Type B pancreatic cell (in vitro differentiated cells): Measurements from ENCODE around the gene SOWAHD. TPM values are rescaled to one million over a fixed set of nuclear protein-coding genes. Genes with fewer than 3 reads are reported as not detected.
"Not testable (repeated sequence)": the region's sequence is repeated elsewhere in the genome, so short reads cannot be mapped to it uniquely, and the experiment has no call there.

ENCODE experiments used
- DNase-seq: peaks from one replicate; pipeline ENCODE4 v3.0.0; 2021; ENCODE audit warnings: mixed read lengths; ENCODE audit not compliant: unreplicated experiment; ENCODE audit errors: extremely low spot score
- H3K27ac Mint-ChIP-seq: 2 replicates; pipeline ENCODE4 v1.8.0; 2021; ENCODE audit warnings: mild to moderate bottlenecking, mixed read lengths
- H3K27me3 Mint-ChIP-seq: 2 replicates; pipeline ENCODE4 v1.8.0; 2021; ENCODE audit warnings: mixed read lengths
- H3K36me3 Mint-ChIP-seq: 2 replicates; pipeline ENCODE4 v1.8.0; 2021; ENCODE audit warnings: mixed read lengths
- H3K4me1 Mint-ChIP-seq: one replicate; pipeline ENCODE4 v1.8.0; 2021; ENCODE audit warnings: mixed read lengths; ENCODE audit not compliant: unreplicated experiment
- H3K4me3 Mint-ChIP-seq: 2 replicates; pipeline ENCODE4 v1.8.0; 2021; ENCODE audit warnings: mild to moderate bottlenecking, mixed read lengths
- H3K9me3 Mint-ChIP-seq: 2 replicates; pipeline ENCODE4 v1.8.0; 2021; ENCODE audit warnings: mixed read lengths
- total RNA-seq: library from RNA; stranded (reverse); gene quantifications from 2 replicates; pipeline ENCODE4 v1.2.1, GENCODE V29; 2021; ENCODE audit warnings: low replicate concordance
- TF ChIP-seq, protein P1 (sequence below): fragments of 200-600 bp; sonication (generic); conservative IDR thresholded peaks from 2 replicates; pipeline ENCODE4 v1.5.0; 2021; ENCODE audit warnings: antibody characterized with exemption, mild to moderate bottlenecking

The SOWAHD gene
- total RNA-seq, 1 donor from 2014 or later = 0.63 TPM

DNA sequence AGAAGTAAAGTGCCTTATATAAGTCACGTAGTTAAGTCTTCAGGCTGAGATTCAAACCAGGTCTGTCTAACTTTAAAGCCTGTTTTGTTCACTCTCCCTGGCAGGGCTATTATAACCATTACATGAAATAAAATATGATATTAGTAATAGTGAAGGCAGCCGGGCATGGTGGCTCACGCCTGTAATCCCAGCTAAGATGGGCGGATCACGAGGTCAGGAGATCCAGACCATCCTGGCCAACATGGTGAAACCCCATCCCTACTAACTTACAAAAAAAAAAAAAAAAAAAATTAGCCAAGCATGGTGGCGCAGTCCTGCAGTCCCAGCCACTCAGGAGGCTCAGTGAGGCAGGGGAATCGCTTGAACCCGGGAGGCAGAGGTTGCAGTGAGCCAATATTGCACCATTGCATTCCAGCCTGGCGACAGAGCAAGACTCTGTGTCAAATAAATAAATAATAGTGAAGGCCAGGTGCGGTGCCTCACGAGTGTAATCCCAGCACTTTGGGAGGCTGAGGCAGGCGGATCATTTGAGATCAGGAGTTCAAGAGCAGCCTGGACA, 22.1 kb upstream of the SOWAHD start:
- TF ChIP-seq, protein P1, sequence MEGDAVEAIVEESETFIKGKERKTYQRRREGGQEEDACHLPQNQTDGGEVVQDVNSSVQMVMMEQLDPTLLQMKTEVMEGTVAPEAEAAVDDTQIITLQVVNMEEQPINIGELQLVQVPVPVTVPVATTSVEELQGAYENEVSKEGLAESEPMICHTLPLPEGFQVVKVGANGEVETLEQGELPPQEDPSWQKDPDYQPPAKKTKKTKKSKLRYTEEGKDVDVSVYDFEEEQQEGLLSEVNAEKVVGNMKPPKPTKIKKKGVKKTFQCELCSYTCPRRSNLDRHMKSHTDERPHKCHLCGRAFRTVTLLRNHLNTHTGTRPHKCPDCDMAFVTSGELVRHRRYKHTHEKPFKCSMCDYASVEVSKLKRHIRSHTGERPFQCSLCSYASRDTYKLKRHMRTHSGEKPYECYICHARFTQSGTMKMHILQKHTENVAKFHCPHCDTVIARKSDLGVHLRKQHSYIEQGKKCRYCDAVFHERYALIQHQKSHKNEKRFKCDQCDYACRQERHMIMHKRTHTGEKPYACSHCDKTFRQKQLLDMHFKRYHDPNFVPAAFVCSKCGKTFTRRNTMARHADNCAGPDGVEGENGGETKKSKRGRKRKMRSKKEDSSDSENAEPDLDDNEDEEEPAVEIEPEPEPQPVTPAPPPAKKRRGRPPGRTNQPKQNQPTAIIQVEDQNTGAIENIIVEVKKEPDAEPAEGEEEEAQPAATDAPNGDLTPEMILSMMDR = no peak
- no peaks in the 10 kb centered on the region for H3K27me3 Mint-ChIP-seq
- no peak for DNase-seq
- H3K4me1 Mint-ChIP-seq = no peaks in the 10 kb centered on the region
- no peaks in the 10 kb centered on the region for H3K9me3 Mint-ChIP-seq
- no peaks in the 10 kb centered on the region for H3K36me3 Mint-ChIP-seq
- H3K4me3 Mint-ChIP-seq = no peak overlapping the region
- H3K27ac Mint-ChIP-seq = no peak overlapping the region

DNA sequence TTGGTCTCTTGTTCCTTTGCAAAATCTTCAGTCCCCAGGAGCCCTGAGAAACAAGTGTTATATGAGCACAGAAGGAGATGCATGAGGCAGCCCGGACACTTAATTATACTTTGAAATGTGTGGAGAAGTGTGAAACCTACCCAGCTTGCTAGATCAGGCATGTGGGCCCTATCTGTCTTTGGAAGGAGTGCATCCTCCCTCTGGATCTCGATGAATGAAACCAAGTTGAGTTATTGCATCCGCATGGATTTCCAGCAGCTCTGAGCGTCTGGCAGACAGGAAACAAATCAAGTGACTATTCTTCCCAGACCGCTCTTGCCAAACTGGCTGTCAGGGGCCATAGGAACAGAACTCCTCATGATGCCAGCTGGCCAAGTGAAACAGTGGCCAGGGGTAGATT, 19.6 kb upstream of the SOWAHD start:
- DNase-seq = no peak
- no peaks in the 10 kb centered on the region for H3K9me3 Mint-ChIP-seq
- H3K4me1 Mint-ChIP-seq = no peaks in the 10 kb centered on the region
- no peak overlapping the region for H3K4me3 Mint-ChIP-seq
- TF ChIP-seq, protein P1 = no peak
- H3K27me3 Mint-ChIP-seq = no peaks in the 10 kb centered on the region
- no peaks in the 10 kb centered on the region for H3K36me3 Mint-ChIP-seq
- H3K27ac Mint-ChIP-seq = no peak overlapping the region

DNA sequence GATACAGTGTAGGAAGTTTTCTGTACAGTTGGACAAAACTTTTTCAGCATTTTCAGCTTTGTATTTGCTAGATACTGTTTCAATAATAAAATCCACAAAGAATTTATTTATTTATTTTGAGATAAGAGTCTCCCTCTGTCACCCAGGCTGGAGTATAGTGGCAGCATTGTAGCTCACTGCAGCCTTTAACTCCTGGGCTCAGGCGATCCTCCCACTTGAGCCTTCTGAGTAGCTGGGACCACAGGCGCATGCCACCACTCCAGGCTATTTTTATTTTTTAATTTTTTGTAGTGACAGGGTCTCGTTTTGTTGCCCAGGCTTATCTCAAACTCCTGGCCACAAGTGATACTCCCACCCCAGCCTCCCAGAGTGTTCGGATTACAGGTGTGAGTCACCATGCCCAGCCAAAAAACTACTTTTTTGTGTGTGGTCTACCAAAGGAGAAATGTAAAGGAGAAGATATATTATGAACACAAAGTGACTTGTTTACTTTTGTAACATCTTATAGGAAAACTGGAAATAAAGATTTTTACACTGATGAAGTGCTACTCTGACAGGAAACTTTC, 13.0 kb upstream of the SOWAHD start:
- peaks cover 3% of the 10 kb centered on the region for H3K9me3 Mint-ChIP-seq
- H3K27ac Mint-ChIP-seq = no peak overlapping the region
- no peaks in the 10 kb centered on the region for H3K27me3 Mint-ChIP-seq
- DNase-seq = no peak
- H3K4me1 Mint-ChIP-seq = no peaks in the 10 kb centered on the region
- TF ChIP-seq, protein P1 = no peak
- H3K36me3 Mint-ChIP-seq = no peaks in the 10 kb centered on the region
- H3K4me3 Mint-ChIP-seq = no peak overlapping the region

DNA sequence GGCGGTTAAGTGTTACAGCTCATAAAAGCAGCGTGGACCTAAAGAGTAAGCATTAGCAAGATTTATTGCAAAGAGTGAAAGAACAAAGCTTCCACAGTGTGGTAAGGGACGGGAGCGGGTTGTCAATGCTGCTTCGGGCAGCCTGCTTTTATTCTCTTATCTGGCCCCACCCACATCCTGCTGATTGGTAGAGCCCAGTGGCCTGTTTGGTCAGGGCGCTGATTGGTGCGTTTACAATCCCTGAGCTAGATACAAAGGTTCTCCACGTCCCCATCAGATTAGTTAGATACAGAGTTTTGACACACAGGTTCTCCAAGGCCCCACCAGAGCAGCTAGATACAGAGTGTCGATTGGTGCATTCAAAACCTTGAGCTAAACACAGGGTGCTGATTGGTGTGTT, 8.3 kb upstream of the SOWAHD start:
- not testable (repeated sequence) for H3K4me1 Mint-ChIP-seq, H3K27ac Mint-ChIP-seq, H3K36me3 Mint-ChIP-seq, H3K27me3 Mint-ChIP-seq, H3K4me3 Mint-ChIP-seq, DNase-seq, H3K9me3 Mint-ChIP-seq

DNA sequence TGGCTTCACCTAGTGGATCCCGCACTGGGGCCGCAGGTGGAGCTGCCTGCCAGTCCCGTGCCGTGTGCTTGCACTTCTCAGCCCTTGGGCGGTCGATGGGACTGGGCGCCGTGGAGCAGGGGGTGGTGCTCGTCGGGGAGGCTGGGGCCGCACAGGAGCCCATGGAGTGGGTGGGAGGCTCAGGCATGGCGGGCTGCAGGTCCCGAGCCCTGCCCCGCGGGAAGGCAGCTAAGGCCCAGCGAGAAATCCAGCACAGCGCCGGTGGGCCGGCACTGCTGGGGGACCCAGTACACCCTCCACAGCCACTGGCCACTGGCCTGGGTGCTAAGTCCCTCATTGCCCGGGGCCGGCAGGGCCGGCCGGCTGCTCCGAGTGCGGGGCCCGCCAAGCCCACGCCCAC, 7.6 kb upstream of the SOWAHD start:
- not testable (repeated sequence) for H3K27me3 Mint-ChIP-seq, H3K4me3 Mint-ChIP-seq

DNA sequence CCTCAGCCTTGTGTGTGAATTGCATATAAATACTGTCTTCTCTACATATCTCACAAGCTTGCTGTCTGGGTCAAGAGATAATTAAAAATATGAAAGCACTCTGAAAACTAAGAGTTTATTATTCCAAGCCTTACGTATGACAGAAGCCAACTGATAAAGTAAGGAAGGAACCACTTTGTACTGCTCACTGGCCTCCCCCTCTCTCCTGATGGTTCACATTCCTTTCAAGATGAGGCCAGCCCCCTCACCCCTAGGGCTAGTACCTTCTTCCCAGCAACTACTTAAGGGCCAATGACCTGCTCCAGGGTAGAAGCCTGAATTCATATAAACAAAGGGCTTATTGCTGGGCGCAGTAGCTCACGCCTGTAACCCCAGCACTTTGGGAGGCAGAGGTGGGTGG, 5.4 kb upstream of the SOWAHD start:
- Mint-ChIP-seq H3K27me3 (peaks cover 12% of the 10 kb centered on the region), H3K4me1 (no peaks in the 10 kb centered on the region), H3K36me3 (peaks cover 4% of the 10 kb centered on the region), H3K27ac (no peak overlapping the region), H3K9me3 (peaks cover 7% of the 10 kb centered on the region), H3K4me3 (no peak overlapping the region)
- TF ChIP-seq, protein P1 = no peak
- no peak for DNase-seq

More for the DNA sequence above, 7.6 kb upstream of the SOWAHD start:
- not testable (repeated sequence) for H3K4me1 Mint-ChIP-seq, H3K9me3 Mint-ChIP-seq, DNase-seq, H3K27ac Mint-ChIP-seq, H3K36me3 Mint-ChIP-seq
